Measurements from ENCODE around the gene FETUB.

The FETUB gene

GRCh38 chr3:186600896-186601295 lies 39.3 kb upstream of the FETUB start:
- Histone ChIP-seq H3K4me1 (ENCODE audit: control insufficient read depth, insufficient read depth, low read length, poor library complexity, severe bottlenecking) (no peaks in the 10 kb centered on the region), H3K27ac (ENCODE audit: low read depth, low read length, severe bottlenecking) (no peak overlapping the region), H3K4me3 (ENCODE audit: extremely low read depth, insufficient read depth, low read length, poor library complexity, severe bottlenecking) (no peak overlapping the region), H3K9me3 (ENCODE audit: control insufficient read depth, low read length) (no peaks in the 10 kb centered on the region), H3K36me3 (ENCODE audit: control insufficient read depth, insufficient read depth, low read length) (no peaks in the 10 kb centered on the region)
- WGBS, 2 experiments (ENCODE audit: insufficient coverage in 2 of 2), result 75 to 90% methylated on average over 2 to 3 of the region's 3 CpGs

DNA sequence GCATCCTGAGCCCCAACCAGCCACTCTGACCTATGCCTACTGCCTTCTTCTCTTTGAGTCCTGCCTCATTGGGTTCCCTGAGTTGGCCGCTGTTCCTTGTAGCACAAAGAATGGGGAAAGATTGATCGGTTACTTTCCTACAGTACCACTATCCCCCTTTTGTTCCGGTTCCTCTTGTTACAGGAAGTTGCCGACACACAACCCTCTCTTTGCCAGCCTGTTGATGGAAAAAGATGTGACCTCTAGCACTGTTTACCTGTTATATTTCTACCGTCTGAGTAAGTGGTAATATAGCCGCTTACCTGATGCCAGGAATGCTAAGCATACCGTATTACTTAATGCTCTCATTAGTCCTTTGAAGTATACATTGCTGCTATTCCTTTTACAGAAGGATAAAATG lies 37.0 kb upstream of the FETUB start:
- no peaks in the 10 kb centered on the region for H3K4me1 ChIP-seq (ENCODE audit: control insufficient read depth, insufficient read depth, low read length, poor library complexity, severe bottlenecking)
- no peak overlapping the region for H3K4me3 ChIP-seq (ENCODE audit: extremely low read depth, insufficient read depth, low read length, poor library complexity, severe bottlenecking)
- 83 to 88% methylated on average over 1 to 3 of the region's 7 CpGs for WGBS, 2 experiments (ENCODE audit: insufficient coverage in 2 of 2)
- H3K9me3 ChIP-seq (ENCODE audit: control insufficient read depth, low read length), result no peaks in the 10 kb centered on the region
- H3K27ac ChIP-seq (ENCODE audit: low read depth, low read length, severe bottlenecking), result no peak overlapping the region
- H3K36me3 ChIP-seq (ENCODE audit: control insufficient read depth, insufficient read depth, low read length), result no peaks in the 10 kb centered on the region

DNA sequence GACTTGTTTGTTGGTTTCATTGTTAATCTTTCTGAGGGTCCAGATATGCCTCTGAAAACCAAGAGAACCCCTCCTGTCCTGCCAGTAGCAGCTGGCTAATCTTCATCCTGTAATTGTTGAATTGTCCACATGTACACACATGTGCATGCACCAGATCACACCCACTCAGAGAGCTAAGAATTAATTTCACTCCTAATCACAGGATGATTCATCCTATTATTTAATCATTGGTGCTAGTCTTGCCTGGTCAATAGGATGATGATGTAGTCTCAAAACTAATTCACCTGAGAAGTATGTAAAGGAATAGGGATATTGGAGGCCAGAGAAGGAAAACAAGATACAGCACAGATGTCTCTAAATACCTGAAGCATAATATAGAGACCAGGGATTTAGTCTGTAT lies 35.1 kb upstream of the FETUB start:
- H3K4me1 ChIP-seq (ENCODE audit: control insufficient read depth, insufficient read depth, low read length, poor library complexity, severe bottlenecking), result no peaks in the 10 kb centered on the region
- no peak overlapping the region for H3K4me3 ChIP-seq (ENCODE audit: extremely low read depth, insufficient read depth, low read length, poor library complexity, severe bottlenecking)
- no peak overlapping the region for H3K27ac ChIP-seq (ENCODE audit: low read depth, low read length, severe bottlenecking)
- no peaks in the 10 kb centered on the region for H3K9me3 ChIP-seq (ENCODE audit: control insufficient read depth, low read length)
- no peaks in the 10 kb centered on the region for H3K36me3 ChIP-seq (ENCODE audit: control insufficient read depth, insufficient read depth, low read length)

DNA sequence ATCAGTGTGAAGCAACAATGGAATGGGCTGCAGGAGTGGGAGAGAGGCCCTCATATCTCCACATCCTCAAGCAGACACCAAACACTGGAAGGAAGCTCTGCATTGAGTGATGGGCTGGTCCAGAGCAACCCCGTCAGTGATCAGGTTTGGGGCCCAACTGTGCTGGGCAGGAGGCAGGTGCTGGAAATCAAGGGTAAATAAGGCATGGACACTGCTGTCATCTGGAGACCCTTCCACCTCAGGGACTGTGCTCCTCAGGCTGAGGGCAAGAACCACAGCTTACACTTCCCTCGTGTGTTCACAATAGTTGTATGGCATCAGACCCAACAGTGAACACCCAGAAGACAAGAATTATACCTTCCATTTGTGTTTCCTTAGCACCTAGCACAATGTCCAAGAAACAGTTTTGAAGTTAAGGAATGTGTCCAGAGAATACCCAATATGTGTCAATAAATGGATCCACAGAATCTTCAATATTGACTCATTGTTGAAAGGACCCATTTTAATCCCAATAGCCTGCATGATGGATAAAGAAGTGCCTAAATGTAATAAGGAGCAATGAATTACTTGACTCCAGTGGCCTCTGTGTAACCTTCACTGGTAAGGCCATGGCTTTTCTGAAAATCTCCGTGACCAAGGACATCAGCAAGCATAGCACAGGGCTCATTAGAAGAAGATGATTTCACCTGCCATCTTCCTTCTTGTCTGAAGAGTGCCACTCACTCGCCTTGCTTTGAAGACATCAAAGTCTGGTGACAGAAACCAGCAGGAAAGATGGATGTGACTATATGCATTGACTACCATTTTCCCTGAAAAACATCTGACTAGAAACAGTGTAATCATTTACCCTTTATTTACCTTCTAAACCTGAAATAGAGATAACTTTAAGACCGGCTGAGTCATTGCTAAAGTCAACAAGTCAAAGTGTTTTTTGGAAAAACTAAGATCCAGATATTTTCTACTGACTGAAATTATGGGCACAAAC lies 34.3 kb upstream of the FETUB start:
- Histone ChIP-seq H3K9me3 (ENCODE audit: control insufficient read depth, low read length) (no peaks in the 10 kb centered on the region), H3K36me3 (ENCODE audit: control insufficient read depth, insufficient read depth, low read length) (no peaks in the 10 kb centered on the region), H3K4me1 (ENCODE audit: control insufficient read depth, insufficient read depth, low read length, poor library complexity, severe bottlenecking) (no peaks in the 10 kb centered on the region), H3K27ac (ENCODE audit: low read depth, low read length, severe bottlenecking) (no peak overlapping the region), H3K4me3 (ENCODE audit: extremely low read depth, insufficient read depth, low read length, poor library complexity, severe bottlenecking) (no peak overlapping the region)
- WGBS, 2 experiments (ENCODE audit: insufficient coverage in 2 of 2), result 91 to 96% methylated on average over 4 of the region's 5 CpGs

- Histone ChIP-seq H3K4me1 (ENCODE audit: control insufficient read depth, insufficient read depth, low read length, poor library complexity, severe bottlenecking) (no peaks in the 10 kb centered on the region), H3K36me3 (ENCODE audit: control insufficient read depth, insufficient read depth, low read length) (no peaks in the 10 kb centered on the region), H3K9me3 (ENCODE audit: control insufficient read depth, low read length) (no peaks in the 10 kb centered on the region), H3K27ac (ENCODE audit: low read depth, low read length, severe bottlenecking) (no peak overlapping the region), H3K4me3 (ENCODE audit: extremely low read depth, insufficient read depth, low read length, poor library complexity, severe bottlenecking) (no peak overlapping the region)
- 92% methylated on average over 1 to 2 of the region's 2 CpGs for WGBS, 2 experiments (ENCODE audit: insufficient coverage in 2 of 2)
Measured at GRCh38 chr3:186608624-186609215, 31.5 kb upstream of the FETUB start.

GRCh38 chr3:186609247-186609868 lies 30.8 kb upstream of the FETUB start:
- no peaks in the 10 kb centered on the region for H3K36me3 ChIP-seq (ENCODE audit: control insufficient read depth, insufficient read depth, low read length)

DNA sequence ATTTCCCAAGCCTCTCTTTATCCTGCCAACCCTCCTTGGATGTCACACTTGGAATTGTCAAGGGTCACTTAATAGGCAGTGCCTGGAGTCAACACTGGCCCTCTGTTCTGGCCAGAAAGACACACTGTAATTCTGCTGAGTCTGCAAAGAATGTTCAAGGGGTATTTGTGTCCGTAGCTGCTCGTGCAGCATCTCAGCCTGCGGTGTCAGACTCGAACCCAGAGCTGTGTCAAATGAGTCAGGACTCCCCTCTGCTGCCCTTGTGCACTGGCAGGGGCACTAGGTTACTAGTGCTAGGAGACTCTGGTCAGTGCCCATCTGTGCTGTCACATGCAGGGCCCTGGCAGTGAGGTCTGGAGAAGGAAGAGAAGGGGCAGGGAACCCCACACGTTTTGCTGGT lies 28.1 kb upstream of the FETUB start:
- Histone ChIP-seq H3K4me3 (ENCODE audit: extremely low read depth, insufficient read depth, low read length, poor library complexity, severe bottlenecking) (no peak overlapping the region), H3K9me3 (ENCODE audit: control insufficient read depth, low read length) (no peaks in the 10 kb centered on the region), H3K4me1 (ENCODE audit: control insufficient read depth, insufficient read depth, low read length, poor library complexity, severe bottlenecking) (no peaks in the 10 kb centered on the region), H3K27ac (ENCODE audit: low read depth, low read length, severe bottlenecking) (no peak overlapping the region), H3K36me3 (ENCODE audit: control insufficient read depth, insufficient read depth, low read length) (no peaks in the 10 kb centered on the region)
- 89% methylated on average over 4 to 5 of the region's 5 CpGs for WGBS, 2 experiments (ENCODE audit: insufficient coverage in 2 of 2)

More at GRCh38 chr3:186609247-186609868, 30.8 kb upstream of the FETUB start:
- WGBS, 2 experiments (ENCODE audit: insufficient coverage in 2 of 2), result 84 to 90% methylated on average over 6 to 7 of the region's 8 CpGs
- Histone ChIP-seq H3K9me3 (ENCODE audit: control insufficient read depth, low read length) (no peaks in the 10 kb centered on the region), H3K4me1 (ENCODE audit: control insufficient read depth, insufficient read depth, low read length, poor library complexity, severe bottlenecking) (no peaks in the 10 kb centered on the region), H3K27ac (ENCODE audit: low read depth, low read length, severe bottlenecking) (no peak overlapping the region), H3K4me3 (ENCODE audit: extremely low read depth, insufficient read depth, low read length, poor library complexity, severe bottlenecking) (no peak overlapping the region)

DNA sequence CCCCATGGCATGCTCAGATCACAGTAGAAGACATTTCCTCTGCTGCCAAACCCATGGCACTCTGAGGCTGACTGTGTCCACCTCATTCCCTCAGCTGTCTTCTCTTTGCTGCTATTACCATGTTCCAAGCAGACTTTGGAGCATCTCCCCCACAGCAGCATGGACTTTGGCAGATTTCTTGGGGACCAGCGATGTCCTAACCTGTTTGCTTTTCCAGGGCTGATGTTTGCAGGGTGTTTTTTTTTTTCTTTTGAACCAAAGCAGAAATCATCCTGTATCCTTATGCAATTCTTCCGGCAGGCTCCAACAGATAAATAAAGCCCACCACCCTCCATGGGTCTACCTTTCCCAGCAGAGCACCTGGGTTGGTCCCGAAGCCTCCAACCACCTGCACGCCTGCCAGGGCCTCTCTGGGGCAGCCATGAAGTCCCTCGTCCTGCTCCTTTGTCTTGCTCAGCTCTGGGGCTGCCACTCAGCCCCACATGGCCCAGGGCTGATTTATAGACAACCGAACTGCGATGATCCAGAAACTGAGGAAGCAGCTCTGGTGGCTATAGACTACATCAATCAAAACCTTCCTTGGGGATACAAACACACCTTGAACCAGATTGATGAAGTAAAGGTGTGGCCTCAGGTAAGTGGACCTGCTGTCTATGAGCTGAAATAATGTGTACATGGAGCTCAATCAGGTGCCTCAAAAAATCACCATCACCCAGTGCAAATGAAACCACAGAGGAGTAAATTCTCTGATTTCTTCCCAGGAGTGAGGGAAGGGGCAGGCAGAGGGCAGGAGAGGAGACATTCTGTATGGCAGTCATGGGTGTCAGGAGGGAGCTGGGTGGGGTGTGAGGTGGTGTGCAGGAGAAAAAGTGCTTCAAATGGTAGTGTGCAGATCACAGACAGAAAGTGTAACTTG lies 27.2 kb upstream of the FETUB start, which contains the start of gene AHSG:
AHSG (plus strand) TSS at position 340 of the 916 bp plus-strand sequence; CDS start at position 422, 82 bp downstream.
- 86% methylated on average over 4 to 6 of the region's 7 CpGs for WGBS, 2 experiments (ENCODE audit: insufficient coverage in 2 of 2)
- H3K4me3 ChIP-seq (ENCODE audit: extremely low read depth, insufficient read depth, low read length, poor library complexity, severe bottlenecking), result no peak within 1 kb of the TSS

DNA sequence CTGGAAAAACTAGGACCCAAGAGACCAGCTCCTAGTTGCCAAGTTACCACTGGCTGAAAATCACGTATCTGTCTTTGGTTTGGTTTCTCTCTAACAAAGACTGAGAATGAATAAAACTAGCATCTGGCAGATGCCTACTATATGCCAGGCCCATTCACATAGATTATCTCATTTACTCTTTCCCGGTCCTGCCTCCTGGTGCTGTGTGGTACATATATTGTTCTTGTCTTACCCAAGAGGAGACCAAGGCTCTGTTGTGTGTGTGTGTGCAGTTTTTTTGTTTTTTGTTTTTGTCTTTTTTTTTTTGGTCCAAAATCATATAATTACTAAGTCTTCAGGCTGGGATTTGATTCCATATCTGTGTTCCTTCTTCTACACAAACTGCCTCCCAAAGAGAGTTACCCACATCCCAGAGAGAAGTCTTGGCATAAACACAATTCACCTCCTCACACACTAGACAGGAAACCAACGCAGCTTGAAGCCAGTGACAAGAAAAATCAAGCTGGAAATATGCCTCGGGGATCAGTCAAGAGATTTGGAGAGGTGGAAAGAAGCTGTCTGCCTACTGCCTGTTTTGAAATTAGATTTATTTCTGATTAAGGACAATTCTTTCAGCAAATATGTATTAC lies 26.4 kb upstream of the FETUB start:
- 100% methylated on average over 1 of the region's 4 CpGs for WGBS, 2 experiments (ENCODE audit: insufficient coverage in 2 of 2)
- H3K36me3 ChIP-seq (ENCODE audit: control insufficient read depth, insufficient read depth, low read length), result no peaks in the 10 kb centered on the region
- H3K27ac ChIP-seq (ENCODE audit: low read depth, low read length, severe bottlenecking), result no peak overlapping the region
- no peaks in the 10 kb centered on the region for H3K4me1 ChIP-seq (ENCODE audit: control insufficient read depth, insufficient read depth, low read length, poor library complexity, severe bottlenecking)
- H3K9me3 ChIP-seq (ENCODE audit: control insufficient read depth, low read length), result no peaks in the 10 kb centered on the region
- H3K4me3 ChIP-seq (ENCODE audit: extremely low read depth, insufficient read depth, low read length, poor library complexity, severe bottlenecking), result no peak overlapping the region

More for the DNA sequence above, 27.2 kb upstream of the FETUB start, which contains the start of gene AHSG:
- H3K9me3 ChIP-seq (ENCODE audit: control insufficient read depth, low read length), result no peaks in the 10 kb centered on the region
- H3K4me1 ChIP-seq (ENCODE audit: control insufficient read depth, insufficient read depth, low read length, poor library complexity, severe bottlenecking), result no peaks in the 10 kb centered on the region
- H3K36me3 ChIP-seq (ENCODE audit: control insufficient read depth, insufficient read depth, low read length), result no peaks in the 10 kb centered on the region
- H3K27ac ChIP-seq (ENCODE audit: low read depth, low read length, severe bottlenecking), result no peak within 1 kb of the TSS

GRCh38 chr3:186614266-186614596 lies 26.0 kb upstream of the FETUB start:
- 74 to 89% methylated on average over 5 to 6 of the region's 6 CpGs for WGBS, 2 experiments (ENCODE audit: insufficient coverage in 2 of 2)

More at GRCh38 chr3:186614266-186614596, 26.0 kb upstream of the FETUB start:
- H3K4me1 ChIP-seq (ENCODE audit: control insufficient read depth, insufficient read depth, low read length, poor library complexity, severe bottlenecking), result no peaks in the 10 kb centered on the region
- H3K9me3 ChIP-seq (ENCODE audit: control insufficient read depth, low read length), result no peaks in the 10 kb centered on the region
- H3K4me3 ChIP-seq (ENCODE audit: extremely low read depth, insufficient read depth, low read length, poor library complexity, severe bottlenecking), result no peak overlapping the region
- no peak overlapping the region for H3K27ac ChIP-seq (ENCODE audit: low read depth, low read length, severe bottlenecking)
- H3K36me3 ChIP-seq (ENCODE audit: control insufficient read depth, insufficient read depth, low read length), result no peaks in the 10 kb centered on the region
